Left colon (tissue), 2 donors: Measurements from ENCODE around the gene CIAPIN1. TPM values are rescaled to one million over a fixed set of nuclear protein-coding genes. Genes with fewer than 3 reads are reported as not detected.
"Not testable (repeated sequence)": the region's sequence is repeated elsewhere in the genome, so short reads cannot be mapped to it uniquely, and the experiment has no call there.

ENCODE experiments used
- ATAC-seq: fragments of 200-7000 bp; cut with Tn5 transposase; one replicate; pipeline ENCODE4 v1.9.1; 2020; ENCODE audit warnings: mild to moderate bottlenecking, moderate library complexity
- DNase-seq, 2 donors: peaks; one replicate each; pipeline ENCODE4 v3.0.0-alpha.2; 2020
- intact Hi-C, 2 donors: fragments of 100-400 bp; cut with DNase I in 1 of 2; cut with micrococcal nuclease in 1 of 2; formaldehyde crosslinking; loops; one replicate each; pipeline versions ENCODE4 v1.11.2 to v1.14.0; 2022; cut with DNase I, micrococcal nuclease
- total RNA-seq, 2 donors: library from RNA; stranded (reverse); fragmentation: NEBNext Ultra II Directional; extraction: Animal tissue kit (Norgen Biotek cat#: 25700); gene quantifications; one replicate each; pipeline ENCODE4 v1.2.1, GENCODE V29; 2021
- donor health status: DM: no; HTN: no; CAD: no.
- donor health status: DM: yes; HTN: yes; CAD: no.

The CIAPIN1 gene
- total RNA-seq, 2 donors from 2014 or later, result 47.3 to 72.5 TPM

GRCh38 chr16:57419506-57419905 is 27.7 kb downstream of the CIAPIN1 start:
- DNase-seq (no peak), ATAC-seq (no peak)
- intact Hi-C loops, result loop anchor here in 1 of 2 donors (5.0 kb wide), 1 partner anchor 117 kb away; no protein-coding TSS in a partner anchor

- ATAC-seq (no peak), DNase-seq (no peak)
- intact Hi-C loops, result loop anchor here (2.0 to 5.0 kb wide), 2 partner anchors 114 to 115 kb away; no protein-coding TSS in a partner anchor
These were observed 31.1 kb downstream of the CIAPIN1 start for GRCh38 chr16:57416084-57416483.

- intact Hi-C loops, result no loop called here
- ATAC-seq, result no peak
- no peak for DNase-seq
These were observed 33.5 kb downstream of the CIAPIN1 start for GRCh38 chr16:57413733-57414132.

- ATAC-seq (no peak), DNase-seq (no peak)
- intact Hi-C loops, result no loop called here
These were observed 33.9 kb downstream of the CIAPIN1 start for GRCh38 chr16:57413301-57413730.

- no peak for DNase-seq
- intact Hi-C loops, result no loop called here
- ATAC-seq, result no peak
These were observed 34.6 kb downstream of the CIAPIN1 start for GRCh38 chr16:57412584-57412983.

GRCh38 chr16:57411362-57411976 is 35.7 kb downstream of the CIAPIN1 start:
- no peak for DNase-seq
- intact Hi-C loops, result no loop called here
- no peak for ATAC-seq

- intact Hi-C loops, result no loop called here
- no peak for DNase-seq
- ATAC-seq, result no peak
These were observed 37.2 kb downstream of the CIAPIN1 start for GRCh38 chr16:57409870-57410587.

GRCh38 chr16:57409065-57409464 is 38.1 kb downstream of the CIAPIN1 start:
- DNase-seq (no peak), ATAC-seq (no peak)
- intact Hi-C loops, result no loop called here

GRCh38 chr16:57407521-57408353 is 39.4 kb downstream of the CIAPIN1 start:
- DNase-seq (no peak), ATAC-seq (no peak)
- intact Hi-C loops, result no loop called here

GRCh38 chr16:57406881-57407280 is 40.3 kb downstream of the CIAPIN1 start:
- intact Hi-C loops, result no loop called here
- ATAC-seq (no peak), DNase-seq (no peak)

- ATAC-seq, result no peak
- intact Hi-C loops, result no loop called here
- no peak for DNase-seq
These were observed 42.1 kb downstream of the CIAPIN1 start for GRCh38 chr16:57405097-57405496.

GRCh38 chr16:57403965-57404817 is 43.0 kb downstream of the CIAPIN1 start, which contains the start of gene CCL17:
Gene CCL17 (plus strand): TSS chr16:57404767. CDS start chr16:57413933, 9,166 bp downstream.
- ATAC-seq, result no peak
- intact Hi-C loops, result no loop called here
- DNase-seq, result no peak

GRCh38 chr16:57401943-57402640 is 45.1 kb downstream of the CIAPIN1 start:
- no peak for ATAC-seq
- intact Hi-C loops, result no loop called here
- no peak for DNase-seq

GRCh38 chr16:57397493-57397892 is 49.7 kb downstream of the CIAPIN1 start:
- intact Hi-C loops, ATAC-seq, DNase-seq: not testable (repeated sequence)

GRCh38 chr16:57396786-57397185 is 50.4 kb downstream of the CIAPIN1 start:
- intact Hi-C loops, result no loop called here
- DNase-seq (no peak), ATAC-seq (no peak)

GRCh38 chr16:57395026-57395425 is 52.2 kb downstream of the CIAPIN1 start:
- DNase-seq (no peak), ATAC-seq (no peak)
- intact Hi-C loops, result no loop called here

GRCh38 chr16:57394444-57394843 is 52.7 kb downstream of the CIAPIN1 start:
- ATAC-seq (peak; percentile 87), DNase-seq (peak; percentile 53 to 65)
- intact Hi-C loops, result no loop called here

GRCh38 chr16:57392694-57393093 is 54.5 kb downstream of the CIAPIN1 start:
- intact Hi-C loops, result no loop called here
- DNase-seq (no peak), ATAC-seq (peak; percentile 41)
